ENCODE data around the gene DEFB123.

Gene DEFB123

GRCh38 chr20:31474097-31474436 lies 33.6 kb downstream of the DEFB123 start:
- H3K4me3 ChIP-seq (ENCODE audit: low read depth, low read length): no peak overlapping the region
- TF ChIP-seq CTCF (IDR thresholded peaks at IDR 0.05; ENCODE audit: control insufficient read depth, extremely low read depth, insufficient read depth): no peak
- DNase-seq (ENCODE audit: low read depth): no peak

GRCh38 chr20:31474758-31475427 lies 34.5 kb downstream of the DEFB123 start, which contains the start of the genes DEFB124 and REM1:
TSS of gene DEFB124 (minus strand) at chr20:31475127. CDS start at chr20:31473013, 2,114 bp downstream.
TSS of gene REM1 (plus strand) at chr20:31475288. CDS start at chr20:31476446, 1,158 bp downstream.
- DNase-seq (ENCODE audit: low read depth): no peak
- no peak within 1 kb of the TSS for H3K4me3 ChIP-seq (ENCODE audit: low read depth, low read length)
- no peak for TF ChIP-seq CTCF (IDR thresholded peaks at IDR 0.05; ENCODE audit: control insufficient read depth, extremely low read depth, insufficient read depth)

GRCh38 chr20:31475472-31476293 lies 35.3 kb downstream of the DEFB123 start:
- no peak overlapping the region for H3K4me3 ChIP-seq (ENCODE audit: low read depth, low read length)
- no peak for TF ChIP-seq CTCF (IDR thresholded peaks at IDR 0.05; ENCODE audit: control insufficient read depth, extremely low read depth, insufficient read depth)
- DNase-seq (ENCODE audit: low read depth): no peak

- no peak for DNase-seq (ENCODE audit: low read depth)
- no peak for TF ChIP-seq CTCF (IDR thresholded peaks at IDR 0.05; ENCODE audit: control insufficient read depth, extremely low read depth, insufficient read depth)
- H3K4me3 ChIP-seq (ENCODE audit: low read depth, low read length): no peak overlapping the region
Measured at GRCh38 chr20:31476294-31476585, 35.8 kb downstream of the DEFB123 start.

- TF ChIP-seq CTCF (IDR thresholded peaks at IDR 0.05; ENCODE audit: control insufficient read depth, extremely low read depth, insufficient read depth): no peak
- no peak overlapping the region for H3K4me3 ChIP-seq (ENCODE audit: low read depth, low read length)
- no peak for DNase-seq (ENCODE audit: low read depth)
Measured at GRCh38 chr20:31476643-31477215, 36.3 kb downstream of the DEFB123 start.

- no peak for DNase-seq (ENCODE audit: low read depth)
- TF ChIP-seq CTCF (IDR thresholded peaks at IDR 0.05; ENCODE audit: control insufficient read depth, extremely low read depth, insufficient read depth): no peak
Measured at GRCh38 chr20:31484001-31484400, 43.6 kb downstream of the DEFB123 start.

More at GRCh38 chr20:31484001-31484400, 43.6 kb downstream of the DEFB123 start:
- H3K4me3 ChIP-seq (ENCODE audit: low read depth, low read length): no peak overlapping the region

Measured in LNCaP clone FGC (cell line).